ENCODE measurements around the gene SPTBN1. TPM values are rescaled to one million over a fixed set of nuclear protein-coding genes. Genes with fewer than 3 reads are reported as not detected.

SPTBN1 gene
- polyA plus RNA-seq, 4 donors = 27.1 to 195 (median 51.1) TPM

GRCh38 chr2:54671010-54671409, 214.9 kb downstream of the SPTBN1 start:
- WGBS, 3 donors = 96 to 99% (median 98%) methylated on average over 3 of the region's 3 CpGs
- H3K9me3 ChIP-seq (ENCODE audit: control insufficient read depth in 2 of 2, insufficient read depth in 1 of 2, low read depth in 1 of 2, low read length in 1 of 2) = no peaks in the 10 kb centered on the region
- DNase-seq (no peak), FAIRE-seq (no peak)
- H3K27me3 ChIP-seq (ENCODE audit: control insufficient read depth in 3 of 3, insufficient read depth in 3 of 3, low read length in 3 of 3) = peaks cover 0 to 5% (median 0%) of the 10 kb centered on the region in 3 donors
- no peak overlapping the region for H3K4me3 ChIP-seq (ENCODE audit: low read depth in 1 of 3, low read length in 3 of 3)
- H3K36me3 ChIP-seq (ENCODE audit: control insufficient read depth in 3 of 3, insufficient read depth in 2 of 3, low read depth in 1 of 3, low read length in 3 of 3) = peaks cover 4 to 30% (median 11%) of the 10 kb centered on the region in 3 donors
- no peak overlapping the region for H3K27ac ChIP-seq (ENCODE audit: low read depth in 1 of 3, low read length in 2 of 3)
- H3K4me1 ChIP-seq (ENCODE audit: control insufficient read depth in 3 of 3, insufficient read depth in 2 of 3, low read depth in 1 of 3, low read length in 2 of 3) = peaks cover 0 to 10% (median 7%) of the 10 kb centered on the region in 3 donors

- Histone ChIP-seq H3K4me3 (ENCODE audit: low read depth in 1 of 3, low read length in 3 of 3) (no peak overlapping the region), H3K36me3 (ENCODE audit: control insufficient read depth in 3 of 3, insufficient read depth in 2 of 3, low read depth in 1 of 3, low read length in 3 of 3) (peaks cover 4 to 20% (median 6%) of the 10 kb centered on the region in 3 donors), H3K27ac (ENCODE audit: low read depth in 1 of 3, low read length in 2 of 3) (no peak overlapping the region), H3K27me3 (ENCODE audit: control insufficient read depth in 3 of 3, insufficient read depth in 3 of 3, low read length in 3 of 3) (peaks cover 0 to 7% (median 0%) of the 10 kb centered on the region in 3 donors), H3K9me3 (ENCODE audit: control insufficient read depth in 2 of 2, insufficient read depth in 1 of 2, low read depth in 1 of 2, low read length in 1 of 2) (no peaks in the 10 kb centered on the region), H3K4me1 (ENCODE audit: control insufficient read depth in 3 of 3, insufficient read depth in 2 of 3, low read depth in 1 of 3, low read length in 2 of 3) (peaks cover 0 to 10% (median 5%) of the 10 kb centered on the region in 3 donors)
- DNase-seq = no peak
- no peak for FAIRE-seq
- 83 to 90% (median 87%) methylated on average over 4 of the region's 4 CpGs for WGBS, 3 donors
These were observed 215.9 kb downstream of the SPTBN1 start for GRCh38 chr2:54671875-54672589.

GRCh38 chr2:54672590-54673456, 216.7 kb downstream of the SPTBN1 start:
- Histone ChIP-seq H3K36me3 (ENCODE audit: control insufficient read depth in 3 of 3, insufficient read depth in 2 of 3, low read depth in 1 of 3, low read length in 3 of 3) (peaks cover 0 to 14% (median 6%) of the 10 kb centered on the region in 3 donors), H3K27me3 (ENCODE audit: control insufficient read depth in 3 of 3, insufficient read depth in 3 of 3, low read length in 3 of 3) (peaks cover 0 to 9% (median 0%) of the 10 kb centered on the region in 3 donors), H3K4me3 (ENCODE audit: low read depth in 1 of 3, low read length in 3 of 3) (no peak overlapping the region), H3K9me3 (ENCODE audit: control insufficient read depth in 2 of 2, insufficient read depth in 1 of 2, low read depth in 1 of 2, low read length in 1 of 2) (no peaks in the 10 kb centered on the region), H3K4me1 (ENCODE audit: control insufficient read depth in 3 of 3, insufficient read depth in 2 of 3, low read depth in 1 of 3, low read length in 2 of 3) (peaks cover 0 to 10% (median 5%) of the 10 kb centered on the region in 3 donors), H3K27ac (ENCODE audit: low read depth in 1 of 3, low read length in 2 of 3) (peak overlapping the region in 2 of 3 donors; percentile 46 to 80)
- WGBS, 3 donors = 55 to 64% (median 57%) methylated on average over 12 of the region's 12 CpGs
- FAIRE-seq (no peak), DNase-seq (no peak)

GRCh38 chr2:54673501-54673998, 217.4 kb downstream of the SPTBN1 start:
- peaks cover 0 to 9% (median 0%) of the 10 kb centered on the region in 3 donors for H3K27me3 ChIP-seq (ENCODE audit: control insufficient read depth in 3 of 3, insufficient read depth in 3 of 3, low read length in 3 of 3)
- H3K4me1 ChIP-seq (ENCODE audit: control insufficient read depth in 3 of 3, insufficient read depth in 2 of 3, low read depth in 1 of 3, low read length in 2 of 3) = peaks cover 0 to 10% (median 5%) of the 10 kb centered on the region in 3 donors
- H3K27ac ChIP-seq (ENCODE audit: low read depth in 1 of 3, low read length in 2 of 3) = peak overlapping the region in 2 of 3 donors; percentile 46 to 80
- WGBS, 3 donors = 26 to 33% (median 30%) methylated on average over 16 of the region's 16 CpGs
- H3K4me3 ChIP-seq (ENCODE audit: low read depth in 1 of 3, low read length in 3 of 3) = no peak overlapping the region
- no peaks in the 10 kb centered on the region for H3K9me3 ChIP-seq (ENCODE audit: control insufficient read depth in 2 of 2, insufficient read depth in 1 of 2, low read depth in 1 of 2, low read length in 1 of 2)
- DNase-seq (peak in 1 of 2 donors; percentile 49), FAIRE-seq (no peak)
- peaks cover 0 to 8% (median 6%) of the 10 kb centered on the region in 3 donors for H3K36me3 ChIP-seq (ENCODE audit: control insufficient read depth in 3 of 3, insufficient read depth in 2 of 3, low read depth in 1 of 3, low read length in 3 of 3)

- WGBS, 3 donors = 89 to 93% (median 93%) methylated on average over 8 of the region's 8 CpGs
- H3K9me3 ChIP-seq (ENCODE audit: control insufficient read depth in 2 of 2, insufficient read depth in 1 of 2, low read depth in 1 of 2, low read length in 1 of 2) = no peaks in the 10 kb centered on the region
- peaks cover 0 to 5% (median under 1%) of the 10 kb centered on the region in 3 donors for H3K4me1 ChIP-seq (ENCODE audit: control insufficient read depth in 3 of 3, insufficient read depth in 2 of 3, low read depth in 1 of 3, low read length in 2 of 3)
- peaks cover 0 to 5% (median under 1%) of the 10 kb centered on the region in 3 donors for H3K36me3 ChIP-seq (ENCODE audit: control insufficient read depth in 3 of 3, insufficient read depth in 2 of 3, low read depth in 1 of 3, low read length in 3 of 3)
- H3K27ac ChIP-seq (ENCODE audit: low read depth in 1 of 3, low read length in 2 of 3) = no peak overlapping the region
- no peak for FAIRE-seq
- H3K4me3 ChIP-seq (ENCODE audit: low read depth in 1 of 3, low read length in 3 of 3) = no peak overlapping the region
- DNase-seq = no peak
- H3K27me3 ChIP-seq (ENCODE audit: control insufficient read depth in 3 of 3, insufficient read depth in 3 of 3, low read length in 3 of 3) = peaks cover 0 to 9% (median 0%) of the 10 kb centered on the region in 3 donors
These were observed 219.2 kb downstream of the SPTBN1 start for GRCh38 chr2:54675281-54675680.

GRCh38 chr2:54675738-54676137, 219.6 kb downstream of the SPTBN1 start:
- Histone ChIP-seq H3K27me3 (ENCODE audit: control insufficient read depth in 3 of 3, insufficient read depth in 3 of 3, low read length in 3 of 3) (peaks cover 0 to 9% (median 0%) of the 10 kb centered on the region in 3 donors), H3K4me3 (ENCODE audit: low read depth in 1 of 3, low read length in 3 of 3) (no peak overlapping the region), H3K4me1 (ENCODE audit: control insufficient read depth in 3 of 3, insufficient read depth in 2 of 3, low read depth in 1 of 3, low read length in 2 of 3) (peaks cover 0 to 5% (median 3%) of the 10 kb centered on the region in 3 donors), H3K9me3 (ENCODE audit: control insufficient read depth in 2 of 2, insufficient read depth in 1 of 2, low read depth in 1 of 2, low read length in 1 of 2) (no peaks in the 10 kb centered on the region), H3K27ac (ENCODE audit: low read depth in 1 of 3, low read length in 2 of 3) (no peak overlapping the region), H3K36me3 (ENCODE audit: control insufficient read depth in 3 of 3, insufficient read depth in 2 of 3, low read depth in 1 of 3, low read length in 3 of 3) (peaks cover 0 to 1% (median 0%) of the 10 kb centered on the region in 3 donors)
- FAIRE-seq = no peak
- WGBS, 3 donors = 27 to 74% (median 48%) methylated on average over 11 of the region's 11 CpGs
- DNase-seq = peak in 1 of 2 donors; percentile 25

- WGBS, 3 donors = 74 to 76% (median 74%) methylated on average over 2 of the region's 2 CpGs
These were observed 220.5 kb downstream of the SPTBN1 start for GRCh38 chr2:54676656-54677055.

More at GRCh38 chr2:54676656-54677055, 220.5 kb downstream of the SPTBN1 start:
- Histone ChIP-seq H3K4me1 (ENCODE audit: control insufficient read depth in 3 of 3, insufficient read depth in 2 of 3, low read depth in 1 of 3, low read length in 2 of 3) (peaks cover 0 to 5% (median 4%) of the 10 kb centered on the region in 3 donors), H3K36me3 (ENCODE audit: control insufficient read depth in 3 of 3, insufficient read depth in 2 of 3, low read depth in 1 of 3, low read length in 3 of 3) (no peaks in the 10 kb centered on the region), H3K4me3 (ENCODE audit: low read depth in 1 of 3, low read length in 3 of 3) (no peak overlapping the region), H3K27me3 (ENCODE audit: control insufficient read depth in 3 of 3, insufficient read depth in 3 of 3, low read length in 3 of 3) (peaks cover 0 to 9% (median 0%) of the 10 kb centered on the region in 3 donors), H3K27ac (ENCODE audit: low read depth in 1 of 3, low read length in 2 of 3) (no peak overlapping the region), H3K9me3 (ENCODE audit: control insufficient read depth in 2 of 2, insufficient read depth in 1 of 2, low read depth in 1 of 2, low read length in 1 of 2) (peaks cover 0 to 3% of the 10 kb centered on the region in 2 donors)
- FAIRE-seq = no peak
- no peak for DNase-seq

All from small intestine (tissue), 7 donors.